Activated T-helper 1 cell treated with Interleukin-2 at 50 U/mL for 16 hours (primary cell): ENCODE measurements around the gene POLR2E.
"Not testable (repeated sequence)": the region's sequence is repeated elsewhere in the genome, so short reads cannot be mapped to it uniquely, and the experiment has no call there.

Source experiments
- DNase-seq: peaks from one replicate; pipeline ENCODE4 v3.0.0-alpha.2; 2020; ENCODE audit warnings: low read depth

Gene POLR2E

GRCh38 chr19:1125601-1126467, 30.7 kb upstream of the POLR2E start:
- DNase-seq, result no peak

- DNase-seq, result no peak
Measured at GRCh38 chr19:1123885-1124677, 28.9 kb upstream of the POLR2E start.

GRCh38 chr19:1123381-1123780, 28.2 kb upstream of the POLR2E start:
- DNase-seq, result no peak

- no peak for DNase-seq
Measured at GRCh38 chr19:1122972-1123363, 27.8 kb upstream of the POLR2E start.

- DNase-seq, result no peak
Measured at GRCh38 chr19:1122021-1122971, 27.1 kb upstream of the POLR2E start.

GRCh38 chr19:1121395-1121794, 26.2 kb upstream of the POLR2E start:
- DNase-seq, result no peak

- no peak for DNase-seq
Measured at GRCh38 chr19:1119475-1120217, 24.5 kb upstream of the POLR2E start.

GRCh38 chr19:1118999-1119398, 23.8 kb upstream of the POLR2E start:
- DNase-seq, result no peak

GRCh38 chr19:1117654-1118053, 22.5 kb upstream of the POLR2E start:
- no peak for DNase-seq

- no peak for DNase-seq
Measured at GRCh38 chr19:1116726-1117581, 21.8 kb upstream of the POLR2E start.

- DNase-seq, result no peak
Measured at GRCh38 chr19:1115646-1116420, 20.7 kb upstream of the POLR2E start.

- not testable (repeated sequence) for DNase-seq
Measured at GRCh38 chr19:1114728-1115127, 19.6 kb upstream of the POLR2E start.

- no peak for DNase-seq
Measured at GRCh38 chr19:1113986-1114483, 18.9 kb upstream of the POLR2E start.

- peak; percentile 70 for DNase-seq
Measured at GRCh38 chr19:1113030-1113985, 18.1 kb upstream of the POLR2E start.

- DNase-seq, result no peak
Measured at GRCh38 chr19:1112268-1113029, 17.3 kb upstream of the POLR2E start.

GRCh38 chr19:1111641-1112267, 16.6 kb upstream of the POLR2E start:
- no peak for DNase-seq
